SU-DHL-6 (cell line): ENCODE data around the gene TBCK.

Experiments
- H2AFZ ChIP-seq: fragments of 200-600 bp; sonication (generic); 2 replicates; pipeline ENCODE4 v1.6.1; 2014; ENCODE audit warnings: low read depth, mild to moderate bottlenecking, moderate library complexity, mixed read lengths, antibody characterized with exemption, low read length; ENCODE audit not compliant: severe bottlenecking
- H3F3A ChIP-seq: fragments of 200-600 bp; shearing (Covaris generic); 2 replicates; pipeline ENCODE4 v1.6.0; 2016; ENCODE audit warnings: antibody characterized with exemption, mild to moderate bottlenecking; ENCODE audit not compliant: insufficient read depth
- H3K27ac ChIP-seq: fragments of 200-600 bp; sonication (generic); 2 replicates; pipeline ENCODE4 v1.5.1; 2016; ENCODE audit warnings: low read depth, mild to moderate bottlenecking, low read length, moderate library complexity, mixed read lengths
- H3K27me3 ChIP-seq: fragments of 200-600 bp; sonication (generic), shearing (Covaris generic); 2 replicates; pipeline ENCODE4 v1.6.0; 2014; ENCODE audit warnings: mild to moderate bottlenecking, low read length
- H3K36me3 ChIP-seq: fragments of 200-600 bp; sonication (generic); 2 replicates; pipeline ENCODE4 v1.6.1; 2014; ENCODE audit warnings: mild to moderate bottlenecking, low read length, mixed read lengths
- H3K4me2 ChIP-seq: fragments of 300-600, 200-600 bp; shearing (Covaris generic), sonication (generic); 2 replicates; pipeline ENCODE4 v1.6.0; 2014; ENCODE audit warnings: low read length, low read depth, mild to moderate bottlenecking; ENCODE audit not compliant: poor library complexity, severe bottlenecking
- H3K4me3 ChIP-seq: fragments of 200-600 bp; sonication (generic); 2 replicates; pipeline ENCODE4 v1.5.1; 2014; ENCODE audit warnings: antibody characterized with exemption, low read length, mild to moderate bottlenecking, mixed read lengths; ENCODE audit not compliant: insufficient read depth, poor library complexity, severe bottlenecking
- H3K79me2 ChIP-seq: fragments of 200-600 bp; sonication (generic); 2 replicates; pipeline ENCODE4 v1.6.1; 2014; ENCODE audit warnings: mild to moderate bottlenecking, low read length, moderate library complexity; ENCODE audit not compliant: insufficient read depth
- H3K9ac ChIP-seq: fragments of 200-600 bp; sonication (generic); 2 replicates; pipeline ENCODE4 v1.7.0; 2014; ENCODE audit warnings: mild to moderate bottlenecking, low read length
- H3K9me2 ChIP-seq: fragments of 200-600 bp; sonication (generic); replicated peaks from 2 replicates; pipeline ENCODE4 v1.6.1; 2014; ENCODE audit warnings: low read length; ENCODE audit not compliant: insufficient read depth
- H3K9me3 ChIP-seq: fragments of 200-600 bp; sonication (generic); 2 replicates; pipeline ENCODE4 v1.6.1; 2014; ENCODE audit warnings: low read length, mixed read lengths; ENCODE audit not compliant: insufficient read depth
- H4K20me1 ChIP-seq: fragments of 200-600 bp; sonication (generic); 2 replicates; pipeline ENCODE4 v1.6.1; 2014; ENCODE audit warnings: low read depth, mild to moderate bottlenecking, antibody characterized with exemption, low read length, moderate library complexity, mixed read lengths
- CTCF ChIP-seq: fragments of 200-600 bp; sonication (generic); IDR thresholded peaks from one replicate; pipeline ENCODE4 v1.5.1; 2017; ENCODE audit warnings: antibody characterized with exemption, mild to moderate bottlenecking, low read length, moderate library complexity; ENCODE audit not compliant: insufficient read depth, poor library complexity, severe bottlenecking
- EZH2phosphoT487 ChIP-seq: fragments of 200-600 bp; sonication (generic), shearing (Covaris generic); conservative IDR thresholded peaks from 2 replicates; pipeline ENCODE4 v1.6.1; 2018; ENCODE audit warnings: mild to moderate bottlenecking, antibody characterized with exemption, low read length, moderate library complexity, mixed read lengths

The TBCK gene

GRCh38 chr4:106270736-106271135, 45.3 kb downstream of the TBCK start:
- Histone ChIP-seq H3K27ac (no peak overlapping the region), H3K4me2 (no peak overlapping the region), H3K9me2 (no peaks in the 10 kb centered on the region), H3K9me3 (no peaks in the 10 kb centered on the region), H3K79me2 (no peaks in the 10 kb centered on the region), H4K20me1 (no peaks in the 10 kb centered on the region), H2AFZ (no peak overlapping the region), H3K27me3 (no peaks in the 10 kb centered on the region), H3K9ac (no peak overlapping the region), H3K4me3 (no peak overlapping the region), H3K36me3 (no peaks in the 10 kb centered on the region), H3F3A (no peaks in the 10 kb centered on the region)
- TF ChIP-seq CTCF, result no peak
- TF ChIP-seq EZH2phosphoT487, result no peak

- no peak for TF ChIP-seq EZH2phosphoT487
- TF ChIP-seq CTCF, result no peak
Measured at GRCh38 chr4:106269711-106270110, 46.3 kb downstream of the TBCK start.

GRCh38 chr4:106268786-106269185, 47.2 kb downstream of the TBCK start:
- H3K9me2 ChIP-seq, result no peaks in the 10 kb centered on the region
- H3K9ac ChIP-seq, result no peak overlapping the region
- H4K20me1 ChIP-seq, result no peaks in the 10 kb centered on the region
- no peak overlapping the region for H3K4me3 ChIP-seq
- no peaks in the 10 kb centered on the region for H3K27me3 ChIP-seq
- H3F3A ChIP-seq, result no peaks in the 10 kb centered on the region
- TF ChIP-seq CTCF, result no peak
- TF ChIP-seq EZH2phosphoT487, result no peak
- no peak overlapping the region for H2AFZ ChIP-seq
- H3K9me3 ChIP-seq, result no peaks in the 10 kb centered on the region
- no peaks in the 10 kb centered on the region for H3K36me3 ChIP-seq
- no peak overlapping the region for H3K27ac ChIP-seq
- H3K4me2 ChIP-seq, result no peak overlapping the region
- no peaks in the 10 kb centered on the region for H3K79me2 ChIP-seq

More at GRCh38 chr4:106269711-106270110, 46.3 kb downstream of the TBCK start:
- no peaks in the 10 kb centered on the region for H3K9me3 ChIP-seq
- no peak overlapping the region for H2AFZ ChIP-seq
- H4K20me1 ChIP-seq, result no peaks in the 10 kb centered on the region
- H3F3A ChIP-seq, result no peaks in the 10 kb centered on the region
- no peak overlapping the region for H3K27ac ChIP-seq
- no peaks in the 10 kb centered on the region for H3K36me3 ChIP-seq
- H3K4me3 ChIP-seq, result no peak overlapping the region
- no peaks in the 10 kb centered on the region for H3K79me2 ChIP-seq
- no peak overlapping the region for H3K4me2 ChIP-seq
- no peaks in the 10 kb centered on the region for H3K9me2 ChIP-seq
- H3K9ac ChIP-seq, result no peak overlapping the region
- no peaks in the 10 kb centered on the region for H3K27me3 ChIP-seq

GRCh38 chr4:106266201-106266600, 49.8 kb downstream of the TBCK start:
- no peak overlapping the region for H2AFZ ChIP-seq
- no peak overlapping the region for H3K9ac ChIP-seq
- H3K36me3 ChIP-seq, result no peaks in the 10 kb centered on the region
- no peak overlapping the region for H3K27ac ChIP-seq
- H3K4me3 ChIP-seq, result no peak overlapping the region
- H4K20me1 ChIP-seq, result no peaks in the 10 kb centered on the region
- no peaks in the 10 kb centered on the region for H3K9me2 ChIP-seq
- no peaks in the 10 kb centered on the region for H3F3A ChIP-seq
- H3K4me2 ChIP-seq, result no peak overlapping the region
- H3K9me3 ChIP-seq, result no peaks in the 10 kb centered on the region
- H3K79me2 ChIP-seq, result no peaks in the 10 kb centered on the region
- H3K27me3 ChIP-seq, result no peaks in the 10 kb centered on the region
- TF ChIP-seq CTCF, result no peak
- TF ChIP-seq EZH2phosphoT487, result no peak
